ENCODE data around the gene CAMK4.
A peak's percentile ranks its signal among the peaks of the same experiment; 100 is the strongest.

Gene CAMK4

DNA sequence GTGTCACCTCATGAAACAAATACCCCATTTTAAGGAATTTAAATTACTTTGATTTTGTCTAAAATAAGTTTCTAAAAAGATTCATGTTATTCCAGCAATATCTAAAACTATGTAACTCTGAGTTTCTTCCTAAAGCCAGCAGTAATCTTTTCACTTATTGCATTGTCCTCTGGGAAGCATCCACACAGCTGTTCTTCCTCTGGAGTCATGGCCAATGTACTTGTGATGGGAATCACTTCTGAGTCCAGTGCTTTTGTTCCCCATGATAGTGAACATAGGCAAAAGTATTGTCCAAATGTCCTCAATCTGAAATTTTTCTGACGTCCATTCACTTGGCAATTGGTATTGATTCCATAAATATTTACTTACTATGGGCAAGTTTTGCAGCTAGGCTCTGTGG is 163.2 kb downstream of the CAMK4 start:
- no peak for DNase-seq (ENCODE audit: low read depth in 1 of 2, low spot score in 1 of 2)
- Histone ChIP-seq H3K4me3 (replicated peaks; ENCODE audit: insufficient read depth, low read length) (no peak overlapping the region), H3K27ac (replicated peaks) (no peak overlapping the region), H3K27me3 (ENCODE audit: insufficient read depth, poor library complexity, severe bottlenecking) (no peaks in the 10 kb centered on the region)
- no peak for TF ChIP-seq POLR2AphosphoS5 (IDR thresholded peaks at IDR 0.05; ENCODE audit: low read depth)
- no peak for TF ChIP-seq GABPA (IDR thresholded peaks at IDR 0.05; ENCODE audit: low read depth)
- TF ChIP-seq REST (IDR thresholded peaks at IDR 0.05; ENCODE audit: insufficient replicate concordance, low read depth) = no peak
- TF ChIP-seq, protein P1, sequence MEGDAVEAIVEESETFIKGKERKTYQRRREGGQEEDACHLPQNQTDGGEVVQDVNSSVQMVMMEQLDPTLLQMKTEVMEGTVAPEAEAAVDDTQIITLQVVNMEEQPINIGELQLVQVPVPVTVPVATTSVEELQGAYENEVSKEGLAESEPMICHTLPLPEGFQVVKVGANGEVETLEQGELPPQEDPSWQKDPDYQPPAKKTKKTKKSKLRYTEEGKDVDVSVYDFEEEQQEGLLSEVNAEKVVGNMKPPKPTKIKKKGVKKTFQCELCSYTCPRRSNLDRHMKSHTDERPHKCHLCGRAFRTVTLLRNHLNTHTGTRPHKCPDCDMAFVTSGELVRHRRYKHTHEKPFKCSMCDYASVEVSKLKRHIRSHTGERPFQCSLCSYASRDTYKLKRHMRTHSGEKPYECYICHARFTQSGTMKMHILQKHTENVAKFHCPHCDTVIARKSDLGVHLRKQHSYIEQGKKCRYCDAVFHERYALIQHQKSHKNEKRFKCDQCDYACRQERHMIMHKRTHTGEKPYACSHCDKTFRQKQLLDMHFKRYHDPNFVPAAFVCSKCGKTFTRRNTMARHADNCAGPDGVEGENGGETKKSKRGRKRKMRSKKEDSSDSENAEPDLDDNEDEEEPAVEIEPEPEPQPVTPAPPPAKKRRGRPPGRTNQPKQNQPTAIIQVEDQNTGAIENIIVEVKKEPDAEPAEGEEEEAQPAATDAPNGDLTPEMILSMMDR (IDR thresholded peaks at IDR 0.05; ENCODE audit: insufficient read depth, low read length) = no peak
- no peak for TF ChIP-seq SPI1 (IDR thresholded peaks at IDR 0.05; ENCODE audit: borderline replicate concordance, low read depth)

GRCh38 chr5:111389390-111390082 is 165.4 kb downstream of the CAMK4 start:
- TF ChIP-seq GABPA (IDR thresholded peaks at IDR 0.05; ENCODE audit: low read depth) = no peak
- TF ChIP-seq REST (IDR thresholded peaks at IDR 0.05; ENCODE audit: insufficient replicate concordance, low read depth) = no peak
- TF ChIP-seq SPI1 (IDR thresholded peaks at IDR 0.05; ENCODE audit: borderline replicate concordance, low read depth) = no peak
- TF ChIP-seq, protein P1 (IDR thresholded peaks at IDR 0.05; ENCODE audit: insufficient read depth, low read length) = no peak
- DNase-seq (ENCODE audit: low read depth in 1 of 2, low spot score in 1 of 2) = no peak
- Histone ChIP-seq H3K27ac (replicated peaks) (no peak overlapping the region), H3K27me3 (ENCODE audit: insufficient read depth, poor library complexity, severe bottlenecking) (no peaks in the 10 kb centered on the region), H3K4me3 (replicated peaks; ENCODE audit: insufficient read depth, low read length) (no peak overlapping the region)

DNA sequence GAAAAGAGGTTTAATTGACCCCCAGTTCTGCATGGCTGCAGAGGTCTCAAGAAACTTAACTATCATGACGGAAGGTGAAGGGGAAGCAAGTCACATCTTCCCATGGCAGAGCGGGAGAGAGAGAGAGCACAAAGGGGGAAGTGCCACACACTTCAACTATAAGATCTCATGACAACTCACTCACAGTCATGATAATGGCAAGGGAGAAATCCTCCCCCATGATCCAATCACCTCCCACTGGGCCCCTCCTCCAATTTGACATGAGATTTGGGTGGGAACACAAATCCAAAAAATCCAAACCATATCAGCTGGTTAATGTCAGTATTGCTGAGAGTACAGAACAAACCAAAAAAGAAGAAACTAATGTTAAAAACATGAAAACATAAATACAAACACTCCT is 168.0 kb downstream of the CAMK4 start:
- no peak overlapping the region for H3K4me3 ChIP-seq (replicated peaks; ENCODE audit: insufficient read depth, low read length)
- no peak for DNase-seq (ENCODE audit: low read depth in 1 of 2, low spot score in 1 of 2)
- H3K27me3 ChIP-seq (ENCODE audit: insufficient read depth, poor library complexity, severe bottlenecking) = no peaks in the 10 kb centered on the region

More for the DNA sequence above, 168.0 kb downstream of the CAMK4 start:
- TF ChIP-seq POLR2AphosphoS5 (IDR thresholded peaks at IDR 0.05; ENCODE audit: low read depth) = no peak
- TF ChIP-seq SPI1 (IDR thresholded peaks at IDR 0.05; ENCODE audit: borderline replicate concordance, low read depth) = peak; percentile 30; the same call in 1 of the 2 replicates
- TF ChIP-seq, protein P1 (IDR thresholded peaks at IDR 0.05; ENCODE audit: insufficient read depth, low read length) = no peak
- H3K27ac ChIP-seq (replicated peaks) = no peak overlapping the region

Data from HL-60 (cell line).